HG03558 (cell line): ENCODE measurements around the gene CDK14.

ENCODE experiments used
- ATAC-seq: cut with Tn5 transposase; IDR thresholded peaks from one replicate; pipeline ENCODE4 v1.9.1; 2021; ENCODE audit warnings: moderate number of reproducible peaks; ENCODE audit not compliant: unreplicated experiment; ENCODE audit errors: extremely low read depth

CDK14 gene

GRCh38 chr7:90972906-90973550 is 376.9 kb downstream of the CDK14 start:
- ATAC-seq, result no peak

DNA sequence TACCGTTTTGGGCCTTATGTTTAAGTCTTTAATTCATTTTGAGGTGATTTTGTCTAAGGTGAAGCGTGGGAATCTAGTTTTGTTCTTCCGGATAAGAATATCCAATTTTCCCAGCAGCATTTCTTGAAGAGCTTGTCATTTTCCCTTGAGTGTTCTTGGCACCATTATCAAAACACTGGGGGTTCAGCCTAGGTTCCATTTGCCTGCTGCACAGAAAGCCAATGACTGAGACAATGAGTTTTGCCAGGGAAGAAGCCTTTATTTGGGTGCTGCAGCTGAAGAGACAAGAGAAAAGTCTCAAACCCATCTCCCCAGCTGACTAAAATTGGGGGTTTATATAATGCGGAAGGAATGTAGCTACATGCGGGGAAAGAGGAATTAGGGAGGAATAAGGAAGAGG is 380.9 kb downstream of the CDK14 start:
- ATAC-seq, result no peak

- ATAC-seq, result no peak
Measured at GRCh38 chr7:90980545-90980944, 384.4 kb downstream of the CDK14 start.

GRCh38 chr7:90982228-90982627 is 386.1 kb downstream of the CDK14 start:
- no peak for ATAC-seq

GRCh38 chr7:90984692-90985091 is 388.6 kb downstream of the CDK14 start:
- ATAC-seq, result no peak

GRCh38 chr7:90988516-90988915 is 392.4 kb downstream of the CDK14 start:
- ATAC-seq, result no peak

DNA sequence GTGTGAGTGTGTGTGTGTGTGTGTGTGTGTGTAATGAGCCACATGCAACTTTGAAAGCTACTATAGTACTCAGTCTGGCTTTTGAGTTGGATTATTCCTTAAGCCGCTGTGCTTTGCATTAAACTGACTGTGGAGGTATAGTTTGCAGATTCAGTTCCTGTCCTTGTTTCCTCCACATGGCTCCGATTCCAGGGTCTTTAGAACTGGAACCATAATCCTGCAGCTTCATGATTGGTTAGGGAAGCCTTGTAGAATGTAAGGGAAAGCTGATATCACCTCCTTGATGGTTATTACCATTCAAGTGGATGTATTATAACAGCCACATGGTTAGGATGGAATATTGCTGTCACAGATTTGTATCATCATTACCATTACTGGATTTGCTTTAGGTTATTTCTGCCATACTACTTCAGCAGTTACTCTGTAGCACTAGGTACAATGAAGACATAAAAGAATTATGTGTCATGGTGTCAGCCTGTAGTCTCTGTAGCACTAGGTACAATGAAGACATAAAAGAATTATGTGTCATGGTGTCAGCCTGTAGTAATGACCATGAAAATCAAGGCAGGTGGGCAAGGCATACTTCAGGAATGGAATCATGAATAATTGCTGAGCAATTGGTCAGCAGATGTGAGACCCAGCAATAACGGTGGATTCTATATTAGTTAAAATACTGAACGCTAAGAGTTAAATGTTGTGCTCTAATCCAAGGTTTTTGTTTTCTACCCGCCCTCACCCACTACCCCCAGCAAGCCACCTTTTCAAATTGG is 393.1 kb downstream of the CDK14 start:
- no peak for ATAC-seq

DNA sequence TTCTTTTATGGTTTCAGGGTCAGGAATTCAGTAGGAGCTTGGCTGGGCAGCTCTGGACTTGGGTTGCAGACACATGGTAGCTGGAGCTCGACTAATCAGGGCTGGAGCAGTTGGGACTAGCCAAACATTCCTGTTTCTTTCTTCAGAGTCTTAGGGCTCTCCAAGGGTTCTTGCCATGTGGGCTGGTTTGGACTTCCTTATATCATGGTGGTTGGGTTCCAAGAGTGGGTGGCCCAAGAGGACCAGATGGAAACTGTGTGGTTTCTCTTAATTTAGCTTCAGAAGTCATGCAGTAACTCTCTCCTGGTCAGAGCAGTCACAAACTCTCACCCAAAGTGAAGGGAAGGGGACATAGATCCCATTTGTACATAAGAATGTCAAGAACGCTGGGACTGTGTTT is 398.0 kb downstream of the CDK14 start:
- ATAC-seq, result no peak

DNA sequence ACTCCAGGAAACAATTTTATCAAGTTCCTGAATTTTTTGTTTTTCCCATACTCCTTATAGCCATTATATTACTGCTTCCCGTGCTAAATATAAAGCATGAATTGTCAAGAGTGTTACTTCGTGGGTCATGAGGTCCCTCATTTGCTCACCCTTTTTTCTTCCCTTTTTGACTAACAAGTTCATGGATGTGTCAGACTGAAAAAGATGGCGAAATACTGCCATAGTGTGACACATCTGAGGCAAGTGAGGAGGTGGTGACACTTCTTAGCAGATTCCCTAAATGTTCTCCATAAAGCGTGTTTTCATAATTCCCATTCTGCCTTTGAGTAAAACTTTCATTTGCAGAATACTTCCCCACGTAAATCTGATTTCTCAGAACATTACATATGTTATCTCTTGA is 398.5 kb downstream of the CDK14 start:
- no peak for ATAC-seq

GRCh38 chr7:90995996-90996395 is 399.9 kb downstream of the CDK14 start:
- ATAC-seq, result no peak

DNA sequence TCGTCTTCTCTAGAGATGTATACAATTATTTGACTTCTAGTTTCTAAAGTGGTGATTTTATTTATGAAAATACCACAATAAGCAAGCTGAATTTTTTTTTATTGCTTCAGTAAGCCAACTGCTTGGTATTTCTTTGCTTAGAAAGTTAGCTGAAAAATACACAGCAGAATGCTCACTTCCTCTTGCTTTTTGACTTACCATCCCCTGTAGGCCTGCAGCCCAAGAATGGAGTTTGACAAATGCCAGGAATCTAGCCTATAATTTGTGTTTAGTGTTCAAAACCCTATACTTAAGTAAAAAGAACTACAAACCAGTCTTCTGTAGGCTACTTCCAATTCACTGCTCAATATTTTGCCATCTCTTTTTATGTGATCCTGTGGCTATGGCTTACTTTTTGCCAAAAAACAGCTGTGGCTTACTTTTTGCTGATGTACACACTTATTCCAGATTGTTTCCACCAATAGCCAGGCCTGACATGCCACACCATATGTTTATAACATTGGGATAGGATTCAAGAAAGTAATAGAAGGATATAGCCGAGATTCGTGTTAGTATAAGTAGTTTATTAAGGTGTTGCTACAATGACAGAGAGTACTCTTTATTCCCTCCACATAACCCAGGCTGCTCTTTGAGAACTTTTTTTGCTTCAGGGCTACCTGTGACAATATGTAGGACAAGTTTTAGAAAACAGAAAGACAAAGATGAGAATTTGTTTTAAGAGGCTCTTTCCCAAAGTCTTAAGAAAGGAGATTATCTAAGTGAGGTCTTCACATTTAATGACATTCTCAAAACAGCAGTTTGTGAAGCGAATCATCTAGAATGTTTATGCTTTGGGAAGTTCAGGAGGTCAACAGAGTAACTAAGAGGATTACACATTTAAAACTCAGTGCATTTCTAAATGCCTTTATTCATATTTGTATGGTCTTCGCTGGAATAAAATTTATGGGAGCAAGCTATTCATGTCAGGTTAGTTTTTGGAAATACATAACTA is 404.2 kb downstream of the CDK14 start:
- ATAC-seq, result no peak

- no peak for ATAC-seq
Measured at GRCh38 chr7:91005024-91005423, 408.9 kb downstream of the CDK14 start.

- no peak for ATAC-seq
Measured at GRCh38 chr7:91005841-91006240, 409.7 kb downstream of the CDK14 start.

DNA sequence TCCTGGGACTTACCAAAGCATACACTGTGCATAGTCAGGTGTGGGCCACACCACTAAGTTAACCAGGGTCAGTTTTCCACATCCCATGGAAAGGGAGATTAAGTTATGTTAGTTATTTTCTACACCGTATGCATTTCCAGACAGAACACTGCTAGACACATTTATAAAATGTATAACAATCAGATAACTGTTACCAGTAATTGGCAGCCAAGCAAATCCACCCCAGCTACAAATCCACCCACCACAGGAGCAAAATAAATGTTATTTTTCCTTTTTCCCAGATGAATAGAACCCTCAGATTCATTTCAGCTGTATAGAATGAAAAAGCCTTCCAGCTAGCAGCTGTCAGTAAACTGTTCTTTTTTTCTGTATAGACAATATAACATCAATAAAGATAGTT is 411.2 kb downstream of the CDK14 start:
- no peak for ATAC-seq

DNA sequence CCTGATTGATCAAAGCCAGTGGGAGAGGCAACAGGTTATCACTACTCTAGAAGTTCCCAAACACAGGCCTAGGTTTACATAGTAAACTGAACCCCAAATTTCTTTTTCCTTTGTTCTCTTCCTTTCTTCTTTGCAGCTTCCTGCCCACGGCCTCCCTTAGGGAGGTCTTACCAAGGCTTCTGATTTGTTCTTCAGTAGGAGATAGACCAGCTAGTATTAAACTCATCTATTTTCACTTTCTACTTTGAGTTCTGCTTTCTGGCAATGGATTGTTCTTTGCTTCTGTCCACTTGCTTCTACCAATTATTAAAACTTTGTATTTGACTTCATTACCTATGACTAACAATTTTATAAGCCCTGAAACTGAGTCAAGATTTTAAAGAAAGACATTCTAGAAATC is 417.0 kb downstream of the CDK14 start:
- ATAC-seq, result no peak

GRCh38 chr7:91019686-91020385 is 423.7 kb downstream of the CDK14 start:
- no peak for ATAC-seq

GRCh38 chr7:91020636-91021385 is 424.7 kb downstream of the CDK14 start:
- ATAC-seq, result no peak

DNA sequence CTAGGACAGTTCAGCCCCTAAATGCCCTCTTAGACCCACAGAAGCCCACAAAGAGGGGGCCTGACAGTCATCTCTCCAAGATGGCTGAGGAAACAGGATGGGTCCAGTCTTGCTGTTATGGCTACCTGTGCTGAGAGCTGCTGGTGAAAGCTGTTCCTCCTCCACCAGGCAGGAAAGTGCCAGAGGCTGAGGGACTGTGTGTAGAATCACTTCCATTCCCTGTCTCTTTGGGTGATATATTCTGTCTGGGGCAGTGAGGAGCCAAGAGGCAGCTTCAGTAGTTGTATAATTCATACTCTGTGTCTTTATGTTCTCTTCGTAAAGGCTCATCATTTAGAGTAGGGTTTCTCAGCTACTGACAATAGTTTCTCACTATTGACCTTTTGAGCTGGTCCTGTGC is 425.8 kb downstream of the CDK14 start:
- ATAC-seq, result no peak

DNA sequence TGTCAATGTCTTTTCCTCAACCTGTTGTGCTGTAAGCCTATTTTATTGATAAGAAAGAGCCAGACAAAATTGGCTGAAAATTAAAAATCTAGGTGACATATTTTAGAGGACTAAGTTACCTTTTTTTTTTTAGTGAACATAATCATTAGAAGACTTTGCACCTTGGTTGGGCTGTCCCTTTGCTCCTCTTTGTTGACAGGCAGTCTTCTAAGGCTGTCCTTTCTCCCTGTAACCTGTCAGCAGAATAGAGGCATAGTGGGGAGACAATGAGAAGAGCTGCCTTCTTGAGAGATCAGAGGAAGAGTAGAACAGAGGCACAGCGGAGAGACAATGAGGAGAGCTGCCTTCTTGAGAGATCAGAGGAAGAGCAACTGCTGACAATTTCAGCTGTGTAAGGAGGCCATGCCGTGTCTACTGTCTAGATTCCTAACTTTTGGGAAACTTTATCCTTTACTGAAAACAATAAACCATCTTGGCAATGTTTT is 429.8 kb downstream of the CDK14 start:
- no peak for ATAC-seq
